HT-29 (cell line): ENCODE measurements around the gene GNG2. TPM values are rescaled to one million over a fixed set of nuclear protein-coding genes. Genes with fewer than 3 reads are reported as not detected.

Experiments used
- total RNA-seq: library from RNA; depleted of rRNA; stranded (reverse); fragments of >200 nt; shearing (Covaris generic); gene quantifications from 2 replicates; pipeline ENCODE4 v1.2.3, GENCODE V29; 2014; rRNA removed

GNG2 gene
- total RNA-seq, 1 experiment from 2014 or later = not detected

Other genes starting within 250 kb of the GNG2 start
- 0.23 and 1.2 TPM in 2 replicates for gene FRMD6, start 208.7 kb upstream of the GNG2 start, total RNA-seq
- 72.9 and 112 TPM in 2 replicates for gene RTRAF, start 128.9 kb downstream of the GNG2 start, total RNA-seq
- 0.23 and 0.31 TPM in 2 replicates for gene NID2, start 208.4 kb downstream of the GNG2 start, total RNA-seq